A673 (cell line): Measurements from ENCODE around the gene TMED10. TPM values are rescaled to one million over a fixed set of nuclear protein-coding genes. Genes with fewer than 3 reads are reported as not detected.

ENCODE experiments used
- BruUV-seq: library from RNA; stranded (reverse); fragments of 400-500 nt; replicated peaks from 2 replicates; lab custom pipeline; 2021; lab: Mats Ljungman, UMichigan
- CTCF ChIA-PET: fragments of 300-600 bp; sonication (Branson Sonifier 250); formaldehyde crosslinking; loops from one replicate; lab custom pipeline; 2022; ENCODE audit warnings: antibody characterized with exemption; lab: Charles Lee
- POLR2A ChIA-PET: fragments of 300-600 bp; sonication (Branson Sonifier 250); formaldehyde crosslinking; loops from one replicate; lab custom pipeline; 2022; ENCODE audit warnings: antibody characterized with exemption; ENCODE audit not compliant: low non-redundant PET; lab: Charles Lee
- DNase-seq: peaks from one replicate; pipeline ENCODE4 v3.0.0-alpha.2; 2015; ENCODE audit warnings: low spot score
- H3K27ac ChIP-seq: fragments of 200-600 bp; sonication (generic); 2 replicates; pipeline ENCODE4 v1.5.1; 2016; ENCODE audit warnings: mixed run types, low read depth, mild to moderate bottlenecking, mixed read lengths, antibody characterized with exemption, low read length; ENCODE audit not compliant: poor library complexity, severe bottlenecking
- H3K27me3 ChIP-seq: fragments of 200-600 bp; sonication (generic); replicated peaks from 2 replicates; pipeline ENCODE4 v1.6.1; 2017; ENCODE audit warnings: mixed run types, low read depth, mild to moderate bottlenecking, mixed read lengths, antibody characterized with exemption, low read length; ENCODE audit not compliant: insufficient read depth, poor library complexity
- H3K36me3 ChIP-seq: fragments of 200-600 bp; sonication (generic); 2 replicates; pipeline ENCODE4 v1.6.1; 2016; ENCODE audit warnings: mixed run types, mild to moderate bottlenecking, mixed read lengths, antibody characterized with exemption, low read length; ENCODE audit not compliant: insufficient read depth, poor library complexity, severe bottlenecking
- H3K4me1 ChIP-seq: fragments of 200-600 bp; sonication (generic); 2 replicates; pipeline ENCODE4 v1.6.1; 2017; ENCODE audit warnings: mixed run types, mild to moderate bottlenecking, mixed read lengths, antibody characterized with exemption, low read length; ENCODE audit not compliant: insufficient read depth, poor library complexity, severe bottlenecking
- H3K4me3 ChIP-seq: fragments of 200-600 bp; sonication (generic); 2 replicates; pipeline ENCODE4 v1.5.1; 2016; ENCODE audit warnings: low read depth, mixed run types, mild to moderate bottlenecking, mixed read lengths, low read length; ENCODE audit not compliant: poor library complexity, severe bottlenecking
- H3K9me3 ChIP-seq: fragments of 200-600 bp; sonication (generic); 2 replicates; pipeline ENCODE4 v1.6.1; 2016; ENCODE audit warnings: mixed run types, low read depth, mild to moderate bottlenecking, mixed read lengths, antibody characterized with exemption, low read length; ENCODE audit not compliant: poor library complexity, severe bottlenecking
- EZH2 ChIP-seq: fragments of 200-600 bp; sonication (generic); IDR thresholded peaks from 2 replicates; pipeline ENCODE4 v1.6.1; 2017; ENCODE audit warnings: borderline replicate concordance, low read depth, mild to moderate bottlenecking, mixed read lengths, antibody characterized with exemption, low read length; ENCODE audit not compliant: poor library complexity, severe bottlenecking
- intact Hi-C: fragments of 100-400 bp; cut with micrococcal nuclease; formaldehyde crosslinking; loops from one replicate; pipeline ENCODE4 v1.10.0; 2022; ENCODE audit not compliant: unreplicated experiment
- total RNA-seq: library from RNA; stranded (reverse); gene quantifications from 2 replicates; pipeline ENCODE4 v1.2.3, GENCODE V29; 2021
- TF ChIP-seq, protein P1 (sequence below): fragments of 300-800, 200-600 bp; sonication (generic); conservative IDR thresholded peaks from 2 replicates; pipeline ENCODE4 v1.5.1; 2017; ENCODE audit warnings: low read depth, mild to moderate bottlenecking, antibody characterized with exemption, low read length, moderate library complexity, mixed read lengths

The TMED10 gene
- total RNA-seq, 1 experiment from 2014 or later: 275 TPM

- no peak for DNase-seq
- CTCF ChIA-PET: no interaction called here
- Histone ChIP-seq H3K4me1 (peaks cover 14% of the 10 kb centered on the region), H3K27me3 (no peaks in the 10 kb centered on the region), H3K9me3 (no peaks in the 10 kb centered on the region), H3K4me3 (no peak overlapping the region), H3K27ac (no peak overlapping the region), H3K36me3 (peaks cover 5% of the 10 kb centered on the region)
- no TSS peak for BruUV-seq
- intact Hi-C loops: no loop called here
- TF ChIP-seq, protein P1, sequence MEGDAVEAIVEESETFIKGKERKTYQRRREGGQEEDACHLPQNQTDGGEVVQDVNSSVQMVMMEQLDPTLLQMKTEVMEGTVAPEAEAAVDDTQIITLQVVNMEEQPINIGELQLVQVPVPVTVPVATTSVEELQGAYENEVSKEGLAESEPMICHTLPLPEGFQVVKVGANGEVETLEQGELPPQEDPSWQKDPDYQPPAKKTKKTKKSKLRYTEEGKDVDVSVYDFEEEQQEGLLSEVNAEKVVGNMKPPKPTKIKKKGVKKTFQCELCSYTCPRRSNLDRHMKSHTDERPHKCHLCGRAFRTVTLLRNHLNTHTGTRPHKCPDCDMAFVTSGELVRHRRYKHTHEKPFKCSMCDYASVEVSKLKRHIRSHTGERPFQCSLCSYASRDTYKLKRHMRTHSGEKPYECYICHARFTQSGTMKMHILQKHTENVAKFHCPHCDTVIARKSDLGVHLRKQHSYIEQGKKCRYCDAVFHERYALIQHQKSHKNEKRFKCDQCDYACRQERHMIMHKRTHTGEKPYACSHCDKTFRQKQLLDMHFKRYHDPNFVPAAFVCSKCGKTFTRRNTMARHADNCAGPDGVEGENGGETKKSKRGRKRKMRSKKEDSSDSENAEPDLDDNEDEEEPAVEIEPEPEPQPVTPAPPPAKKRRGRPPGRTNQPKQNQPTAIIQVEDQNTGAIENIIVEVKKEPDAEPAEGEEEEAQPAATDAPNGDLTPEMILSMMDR: no peak
- TF ChIP-seq EZH2: no peak
- POLR2A ChIA-PET: no interaction called here
Measured at GRCh38 chr14:75141062-75141461, 35.4 kb downstream of the TMED10 start.

DNA sequence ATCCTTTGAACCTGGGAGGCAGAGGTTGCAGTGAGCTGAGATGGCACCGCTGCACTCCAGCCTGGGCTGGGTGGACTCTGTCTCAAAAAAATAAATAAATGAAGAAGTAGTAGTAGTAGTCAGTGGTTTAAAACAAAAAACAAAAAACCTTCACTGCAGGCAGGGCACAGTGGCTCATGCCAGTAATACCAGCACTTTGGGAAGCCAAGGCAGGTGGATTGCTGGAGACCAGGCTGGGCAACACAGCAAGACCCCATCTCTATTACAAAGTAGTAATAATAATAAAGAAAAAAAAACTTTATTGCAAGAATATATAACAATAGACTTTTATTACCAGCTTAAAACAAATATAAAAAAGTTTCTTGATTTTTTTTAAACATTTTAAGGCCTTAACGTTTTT, 35.8 kb downstream of the TMED10 start:
- CTCF ChIA-PET: no interaction called here

GRCh38 chr14:75139185-75139584, 37.2 kb downstream of the TMED10 start:
- no TSS peak for BruUV-seq
- intact Hi-C loops: no loop called here
- no peaks in the 10 kb centered on the region for H3K9me3 ChIP-seq
- H3K27me3 ChIP-seq: no peaks in the 10 kb centered on the region
- no peak overlapping the region for H3K27ac ChIP-seq
- CTCF ChIA-PET: no interaction called here
- no peak overlapping the region for H3K4me3 ChIP-seq
- DNase-seq: no peak
- H3K4me1 ChIP-seq: peaks cover 9% of the 10 kb centered on the region
- no peak for TF ChIP-seq EZH2
- TF ChIP-seq, protein P1: no peak
- peaks cover 11% of the 10 kb centered on the region for H3K36me3 ChIP-seq
- POLR2A ChIA-PET: no interaction called here

More for the DNA sequence above, 35.8 kb downstream of the TMED10 start:
- no peaks in the 10 kb centered on the region for H3K27me3 ChIP-seq
- H3K9me3 ChIP-seq: no peaks in the 10 kb centered on the region
- H3K27ac ChIP-seq: no peak overlapping the region
- DNase-seq: no peak
- intact Hi-C loops: no loop called here
- no peak overlapping the region for H3K4me3 ChIP-seq
- BruUV-seq: no TSS peak
- TF ChIP-seq, protein P1: no peak
- TF ChIP-seq EZH2: no peak
- H3K36me3 ChIP-seq: peaks cover 3% of the 10 kb centered on the region
- POLR2A ChIA-PET: no interaction called here
- H3K4me1 ChIP-seq: peaks cover 14% of the 10 kb centered on the region
